ENCODE measurements around the gene IFIT3.

IFIT3 gene

GRCh38 chr10:89363729-89364442 is 36.1 kb downstream of the IFIT3 start:
- DNase-seq = no peak

- no peak for DNase-seq
Observed at GRCh38 chr10:89364531-89364930, 36.7 kb downstream of the IFIT3 start.

GRCh38 chr10:89367529-89367928 is 39.7 kb downstream of the IFIT3 start:
- no peak for DNase-seq

GRCh38 chr10:89368129-89368528 is 40.3 kb downstream of the IFIT3 start:
- DNase-seq = no peak

- no peak for DNase-seq
Observed at GRCh38 chr10:89369156-89370105, 41.6 kb downstream of the IFIT3 start.

- no peak for DNase-seq
Observed at GRCh38 chr10:89371079-89371478, 43.3 kb downstream of the IFIT3 start.

- DNase-seq = no peak
Observed at GRCh38 chr10:89371987-89372386, 44.2 kb downstream of the IFIT3 start.

- DNase-seq = no peak
Observed at GRCh38 chr10:89373916-89374711, 46.3 kb downstream of the IFIT3 start.

GRCh38 chr10:89374713-89375141 is 46.9 kb downstream of the IFIT3 start:
- no peak for DNase-seq

GRCh38 chr10:89377705-89378637 is 50.2 kb downstream of the IFIT3 start, which contains the start of gene IFIT1B:
TSS of gene IFIT1B (plus strand) at chr10:89378056. CDS start at chr10:89378136, 80 bp downstream.
- no peak for DNase-seq

- no peak for DNase-seq
Observed at GRCh38 chr10:89379103-89379502, 51.3 kb downstream of the IFIT3 start.

GRCh38 chr10:89382757-89383156 is 55.0 kb downstream of the IFIT3 start:
- no peak for DNase-seq

GRCh38 chr10:89384474-89385340 is 56.9 kb downstream of the IFIT3 start:
- no peak for DNase-seq

GRCh38 chr10:89388806-89389205 is 61.0 kb downstream of the IFIT3 start:
- no peak for DNase-seq

- DNase-seq = no peak
Observed at GRCh38 chr10:89389254-89389653, 61.5 kb downstream of the IFIT3 start.
